ENCODE data around the gene KLF12. TPM values are rescaled to one million over a fixed set of nuclear protein-coding genes. Genes with fewer than 3 reads are reported as not detected.

The KLF12 gene
- total RNA-seq, 1 donor from 2014 or later = 9.1 TPM

DNA sequence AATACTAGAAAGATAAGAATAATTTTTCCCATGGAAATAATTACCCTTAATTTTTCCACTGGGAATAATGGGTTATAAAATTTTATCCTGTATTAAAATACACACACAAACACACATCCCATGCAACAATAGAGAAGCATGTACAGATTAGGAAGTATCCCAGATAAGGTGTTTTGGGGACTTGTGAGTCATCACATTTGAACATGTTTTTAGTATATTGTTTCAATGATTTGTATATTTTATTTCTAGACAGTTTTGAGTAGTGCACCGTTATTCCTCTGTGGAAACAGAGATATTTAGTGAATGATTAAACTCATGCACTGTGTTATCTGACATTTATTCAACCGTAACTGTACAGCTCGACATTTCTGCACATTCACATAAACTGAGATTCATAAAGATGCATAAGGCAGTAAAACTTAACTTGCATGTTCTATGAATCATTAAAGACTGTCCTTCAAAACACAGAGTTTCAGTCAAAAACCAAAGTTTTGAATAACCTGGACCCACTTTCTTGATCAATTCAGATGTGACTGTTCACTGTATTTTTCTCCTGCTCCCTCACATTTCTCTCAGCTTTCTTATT lies 30.1 kb downstream of the KLF12 start:
- no peak for DNase-seq (ENCODE audit: low read depth, low spot score)

- no peak for DNase-seq (ENCODE audit: low read depth, low spot score)
Observed at GRCh38 chr13:74103196-74103595, 31.0 kb downstream of the KLF12 start.

DNA sequence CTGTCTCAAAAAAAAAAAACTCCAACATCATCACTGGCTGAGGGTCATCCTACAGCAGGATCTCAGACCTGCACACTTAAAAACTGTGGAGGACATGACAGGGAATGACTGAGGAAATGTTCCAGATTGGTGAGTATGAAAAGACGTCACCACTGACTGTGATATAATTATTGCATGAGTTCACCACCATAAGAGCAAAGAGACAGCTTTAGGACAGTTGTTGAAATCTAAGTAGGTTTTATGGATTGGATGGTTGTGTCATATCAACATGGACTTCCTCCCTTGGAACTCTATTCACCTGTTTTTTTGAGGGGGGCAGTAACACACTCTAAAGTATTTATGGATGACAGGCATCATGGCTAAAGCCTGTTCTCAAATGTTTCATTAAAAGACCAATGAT lies 31.5 kb downstream of the KLF12 start:
- DNase-seq (ENCODE audit: low read depth, low spot score) = no peak

GRCh38 chr13:74101436-74101835 lies 32.8 kb downstream of the KLF12 start:
- DNase-seq (ENCODE audit: low read depth, low spot score) = no peak

GRCh38 chr13:74098077-74098476 lies 36.1 kb downstream of the KLF12 start:
- DNase-seq (ENCODE audit: low read depth, low spot score) = no peak

GRCh38 chr13:74097116-74097515 lies 37.1 kb downstream of the KLF12 start:
- no peak for DNase-seq (ENCODE audit: low read depth, low spot score)

GRCh38 chr13:74093691-74094090 lies 40.5 kb downstream of the KLF12 start:
- no peak for DNase-seq (ENCODE audit: low read depth, low spot score)

- no peak for DNase-seq (ENCODE audit: low read depth, low spot score)
Observed at GRCh38 chr13:74092711-74093110, 41.5 kb downstream of the KLF12 start.

DNA sequence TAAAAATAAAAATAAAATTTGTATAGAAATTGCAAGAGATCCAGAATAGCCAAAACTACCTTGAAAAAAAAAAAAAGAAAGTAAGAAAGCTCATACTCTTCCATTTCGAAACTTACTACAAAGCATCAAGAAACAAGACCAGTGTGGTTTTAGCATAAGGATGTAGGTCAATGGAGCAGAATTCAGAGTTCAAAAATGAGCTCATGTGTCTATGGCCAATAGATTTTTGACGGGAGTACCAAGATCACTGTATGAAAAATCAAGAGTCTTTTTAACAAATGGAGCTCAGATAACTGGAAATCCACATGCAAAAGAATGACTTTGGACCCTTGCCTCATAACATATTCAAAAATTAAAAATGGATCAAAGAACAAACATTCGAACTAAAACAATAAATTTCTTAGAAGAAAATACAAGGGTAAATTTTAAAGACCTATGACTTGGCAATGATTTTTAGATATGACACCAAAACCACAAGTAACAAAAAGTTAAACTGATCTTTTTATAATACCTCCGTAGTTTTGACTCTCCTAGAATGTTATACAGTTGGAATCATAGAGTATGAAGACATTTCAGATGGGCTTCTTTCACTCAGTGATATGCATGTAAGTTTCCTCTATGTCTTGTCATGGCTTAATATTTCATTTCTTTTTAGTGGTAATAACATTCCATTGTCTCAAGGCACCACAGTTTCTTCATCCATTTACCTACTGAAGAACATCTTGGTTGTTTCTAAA lies 43.2 kb downstream of the KLF12 start:
- DNase-seq (ENCODE audit: low read depth, low spot score) = no peak

DNA sequence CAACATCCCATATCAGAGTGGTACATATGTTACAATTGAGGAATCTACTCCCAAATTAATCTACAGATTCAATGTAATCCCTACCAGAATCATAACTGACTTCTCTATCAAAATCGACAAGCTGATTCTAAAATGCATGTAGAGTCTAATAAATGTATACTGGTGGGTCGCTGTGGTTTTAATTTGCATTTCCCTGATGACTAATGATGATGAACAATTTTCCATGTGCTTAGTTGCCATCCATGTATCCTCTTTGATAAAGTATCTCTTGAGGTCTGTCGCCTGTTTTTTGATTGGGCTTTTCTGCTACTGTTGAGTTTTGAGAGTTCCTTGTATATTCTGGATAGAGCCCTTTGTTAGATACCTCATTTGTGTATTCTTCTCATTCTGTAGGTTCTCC lies 43.8 kb downstream of the KLF12 start:
- DNase-seq (ENCODE audit: low read depth, low spot score) = no peak

GRCh38 chr13:74087357-74087756 lies 46.8 kb downstream of the KLF12 start:
- no peak for DNase-seq (ENCODE audit: low read depth, low spot score)

All from pulmonary artery endothelial cell (primary cell).